Measurements from ENCODE around the gene TAF4.

Gene TAF4

DNA sequence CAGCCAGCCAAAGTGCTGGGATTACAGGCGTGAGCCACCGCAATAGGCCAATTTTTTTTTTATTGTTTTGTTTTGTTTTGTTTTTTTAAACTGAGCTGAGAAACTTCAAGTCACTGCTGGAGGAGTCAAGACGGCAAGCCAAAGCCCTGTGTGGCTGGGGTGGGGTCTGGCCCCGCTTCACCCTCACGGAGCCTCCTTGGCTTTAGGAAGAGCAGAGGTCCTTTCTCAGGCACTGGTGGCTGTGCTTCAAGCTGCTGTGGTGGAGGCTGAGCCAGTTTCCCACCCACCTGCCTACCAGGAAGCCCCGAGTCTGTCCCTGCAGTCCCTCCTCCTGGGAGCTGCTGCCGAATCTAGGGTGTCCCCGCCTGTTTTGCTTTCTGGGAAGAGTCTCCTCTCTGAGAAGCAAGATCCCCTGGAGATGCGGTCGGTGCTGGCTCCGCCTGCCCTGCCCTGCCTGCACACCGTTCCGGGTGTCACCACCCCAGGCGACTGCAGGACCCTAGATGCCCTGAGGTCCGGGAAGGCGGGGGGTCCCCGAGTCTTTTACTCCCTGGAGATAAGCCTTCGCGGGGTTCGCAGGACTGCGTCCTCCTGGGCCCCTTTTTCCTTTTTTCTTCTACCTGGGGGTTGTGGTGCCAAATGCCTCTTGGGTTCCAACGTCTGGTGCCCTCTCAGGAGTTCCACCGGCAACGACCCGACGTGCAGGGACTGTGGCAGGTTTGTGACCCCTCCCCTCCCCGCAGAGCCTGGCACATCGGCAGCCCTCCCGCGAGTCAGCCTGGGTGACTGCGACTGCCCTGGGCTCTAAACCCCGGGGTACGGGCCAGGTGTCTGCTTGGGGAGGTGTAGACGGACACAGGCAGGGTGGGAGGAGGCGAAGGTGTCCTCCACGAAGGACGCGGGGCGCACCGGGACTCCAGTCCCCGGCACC, 100.7 kb downstream of the TAF4 start:
- DNase-seq (ENCODE audit: low spot score): no peak

DNA sequence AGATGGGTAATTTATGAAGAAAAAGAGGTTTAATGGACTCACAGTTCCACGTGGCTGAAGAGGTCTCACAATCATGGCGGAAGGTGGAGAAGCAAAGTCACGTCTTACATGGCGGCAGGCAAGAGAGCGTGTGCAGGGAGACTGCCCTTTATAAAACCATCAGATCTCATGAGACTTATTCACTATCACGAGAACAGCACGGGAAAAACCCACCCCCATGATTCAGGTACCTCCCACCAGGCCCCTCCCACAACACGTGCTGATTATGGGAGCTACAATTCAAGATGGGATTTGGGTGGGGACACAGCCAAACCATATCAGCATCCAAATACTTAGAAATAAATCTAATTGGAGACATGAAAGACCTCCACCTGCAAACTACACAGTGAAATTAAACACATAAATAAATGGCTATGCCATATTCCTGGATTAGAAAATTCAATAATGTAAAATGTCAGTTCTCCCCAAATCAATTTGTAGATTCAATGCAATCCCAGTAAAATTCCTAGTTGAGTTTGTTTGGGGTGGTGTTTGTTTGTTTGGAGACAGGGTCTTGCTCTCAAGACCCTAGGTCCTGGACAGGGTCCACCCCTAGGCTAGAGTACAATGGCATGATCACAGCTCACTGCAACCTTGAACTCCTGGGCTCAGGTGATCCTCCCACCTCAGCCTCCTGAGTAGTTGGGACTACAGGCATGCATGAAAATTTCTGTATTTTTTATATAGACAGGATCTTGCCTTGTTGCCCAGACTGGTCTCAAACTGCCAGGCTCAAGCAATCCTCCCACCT, 101.6 kb downstream of the TAF4 start:
- no peak for DNase-seq (ENCODE audit: low spot score)

GRCh38 chr20:61963149-61963548, 102.5 kb downstream of the TAF4 start:
- DNase-seq (ENCODE audit: low spot score): no peak

DNA sequence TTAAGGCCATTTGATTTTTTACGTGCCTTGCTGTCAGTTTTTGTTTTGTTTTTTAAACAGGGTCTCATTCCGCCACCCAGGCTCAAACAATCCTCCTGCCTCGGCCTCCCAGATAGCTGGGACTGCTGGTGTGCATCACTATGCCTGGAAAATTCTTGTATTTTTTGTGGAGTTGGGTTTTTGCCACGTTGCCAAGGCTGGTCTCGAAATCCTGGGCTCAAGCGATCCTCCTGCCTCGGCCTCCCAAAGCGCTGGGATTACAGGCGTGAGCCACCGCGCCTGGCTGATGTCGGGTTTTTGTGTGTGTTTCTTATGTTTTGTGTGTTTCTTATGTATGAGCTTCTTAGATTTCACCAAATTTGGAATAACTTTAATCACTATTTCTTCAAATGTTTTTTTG, 104.8 kb downstream of the TAF4 start:
- DNase-seq (ENCODE audit: low spot score): no peak

DNA sequence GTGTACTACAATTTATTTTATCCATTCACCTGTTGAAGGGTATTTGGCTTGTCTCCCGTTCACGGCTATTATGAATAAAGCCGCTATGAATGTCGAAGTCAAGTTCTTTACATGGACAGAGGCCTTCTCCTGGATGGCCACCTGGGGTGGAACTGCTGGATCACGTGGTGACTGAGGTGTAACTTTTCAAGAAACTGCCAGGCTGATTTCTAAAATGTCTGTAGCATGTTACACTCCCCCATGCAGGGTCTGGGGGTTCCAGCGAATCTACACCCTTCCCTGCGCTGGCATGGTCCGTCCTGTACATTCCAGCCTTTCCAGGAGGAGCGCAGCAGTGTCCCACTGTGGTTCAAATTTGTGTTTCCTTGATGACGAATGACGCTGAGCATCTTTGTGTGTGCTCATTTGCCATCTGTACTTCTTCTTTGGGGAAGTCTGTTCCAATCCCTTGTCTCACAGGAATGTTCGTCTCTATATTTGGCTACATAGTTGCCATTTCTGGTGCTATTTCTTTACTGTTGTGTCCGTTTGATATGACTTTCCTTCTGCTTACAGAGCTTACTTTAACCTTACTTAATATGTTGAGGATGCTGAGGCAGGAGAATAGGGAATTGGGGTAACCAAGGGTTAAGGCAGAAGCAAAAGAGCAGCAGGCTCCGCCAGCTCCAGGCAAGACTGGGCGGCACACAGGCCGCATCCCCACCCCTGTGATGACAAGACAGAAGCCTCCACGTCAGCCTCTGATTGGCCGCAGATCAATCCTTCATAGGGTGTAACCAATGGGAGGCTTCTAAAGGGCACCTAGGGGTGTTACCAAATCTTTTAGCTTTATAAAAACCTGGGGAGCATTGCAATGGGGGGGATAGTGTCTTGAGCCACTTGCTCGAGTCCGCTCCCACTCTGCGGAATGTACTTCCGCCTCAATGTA, 106.6 kb downstream of the TAF4 start:
- no peak for DNase-seq (ENCODE audit: low spot score)

DNA sequence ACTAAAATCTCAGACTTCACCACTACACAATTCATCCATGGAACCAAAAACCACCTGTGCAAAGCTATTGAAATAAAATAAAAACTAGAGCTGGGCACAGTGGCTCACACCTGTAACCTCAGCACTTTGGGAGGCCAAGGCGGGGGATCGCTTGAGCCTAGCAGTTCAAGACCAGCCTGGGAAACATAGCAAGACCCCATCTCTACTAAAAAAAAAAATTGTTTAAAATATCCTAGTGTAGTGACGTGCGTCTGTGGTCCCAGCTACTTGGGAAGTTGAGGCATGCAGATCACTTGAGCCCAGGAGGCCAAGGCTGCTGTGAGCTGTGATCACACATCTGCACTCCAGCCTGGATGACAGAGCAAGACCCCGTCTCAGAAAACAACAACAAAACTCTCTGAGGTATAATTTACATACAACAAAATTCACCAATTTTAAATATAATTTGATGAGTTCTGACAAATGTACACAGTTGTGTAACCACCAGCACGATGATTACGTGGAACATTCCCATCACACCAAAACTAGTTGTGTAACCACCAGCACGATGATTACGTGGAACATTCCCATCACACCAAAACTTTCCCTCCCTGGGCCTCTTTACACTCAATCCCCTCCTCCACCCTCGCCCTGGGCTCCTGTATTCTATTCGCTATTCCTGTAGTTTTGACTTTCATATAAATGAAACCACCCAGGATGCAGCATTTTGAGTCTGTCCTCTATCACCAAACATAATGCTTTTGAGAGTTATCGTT, 107.5 kb downstream of the TAF4 start:
- no peak for DNase-seq (ENCODE audit: low spot score)

DNA sequence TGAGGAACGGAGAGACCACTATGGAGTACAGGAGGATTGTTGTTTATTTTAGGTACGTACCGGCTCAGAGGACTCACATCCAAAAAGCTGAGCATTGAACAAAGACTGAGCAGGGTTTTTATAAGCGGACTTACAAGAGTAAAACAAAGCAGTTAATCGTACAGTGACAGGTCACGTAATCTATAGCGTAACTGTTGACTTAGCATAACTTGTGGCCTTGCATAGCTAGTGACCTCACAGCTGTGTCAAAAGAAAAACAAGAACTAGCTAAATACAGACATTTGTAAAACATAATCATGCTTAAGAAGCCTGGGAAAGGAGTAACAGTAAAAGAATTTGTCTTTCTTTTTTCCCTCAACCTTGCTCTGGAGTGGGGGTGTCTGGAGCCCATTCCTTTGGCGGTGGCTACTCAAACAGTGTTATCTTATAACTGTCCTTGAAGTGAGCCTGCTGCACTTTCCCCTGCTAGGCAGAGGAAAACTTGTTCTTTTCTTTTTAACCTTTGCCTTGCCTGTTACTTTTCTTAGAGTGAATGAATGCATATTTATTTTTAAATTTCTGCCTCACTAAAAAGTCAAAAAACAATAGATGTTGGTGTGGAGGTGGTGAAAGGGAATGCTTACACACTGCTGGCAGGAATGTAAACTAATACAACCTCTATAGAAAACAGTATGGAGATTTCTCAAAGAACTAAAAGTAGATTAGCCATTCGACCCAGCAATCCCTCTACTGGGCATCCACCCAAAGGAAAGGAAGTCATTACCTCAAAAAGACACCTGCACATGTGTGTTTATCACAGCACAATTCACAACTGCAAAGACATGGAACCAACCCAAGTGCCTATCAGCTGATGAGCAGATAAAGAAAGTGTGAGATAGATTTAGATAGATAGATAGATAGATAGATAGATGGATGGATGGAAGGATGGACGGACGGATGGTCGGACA, 109.0 kb downstream of the TAF4 start:
- DNase-seq (ENCODE audit: low spot score): no peak

DNA sequence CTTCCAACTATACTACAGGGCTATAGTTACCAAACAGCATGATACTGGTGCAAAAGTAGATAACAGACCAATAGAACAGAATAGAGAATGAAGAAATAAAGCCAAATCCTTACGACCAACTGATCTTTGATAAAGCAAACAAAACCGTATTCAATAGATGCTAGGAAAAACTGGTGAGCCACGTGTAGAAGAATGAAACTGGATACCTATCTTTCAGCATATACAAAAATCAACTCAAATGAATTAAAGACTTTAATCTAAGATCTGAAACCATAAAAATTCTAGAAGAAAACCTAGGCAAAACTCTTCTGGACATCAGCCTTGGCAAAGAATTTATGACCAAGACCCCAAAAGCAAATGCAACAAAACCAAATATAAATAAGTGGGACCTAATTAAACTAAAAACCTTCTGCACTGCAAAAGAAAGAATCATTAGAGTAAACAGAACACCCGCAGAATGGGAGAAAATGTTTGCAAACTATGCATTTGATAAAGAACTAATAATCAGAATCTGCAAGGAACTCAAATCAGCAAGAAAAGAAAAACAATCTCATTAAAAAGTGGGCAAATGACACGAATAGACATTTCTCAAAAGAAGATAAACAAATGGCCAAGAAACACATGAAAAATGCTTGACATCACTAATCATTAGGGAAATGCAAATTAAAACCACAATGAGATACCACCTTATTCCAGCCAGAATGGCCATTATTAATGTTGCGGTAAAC, 109.8 kb downstream of the TAF4 start:
- DNase-seq (ENCODE audit: low spot score): no peak

GRCh38 chr20:61954276-61955021, 111.2 kb downstream of the TAF4 start:
- DNase-seq (ENCODE audit: low spot score): no peak

- no peak for DNase-seq (ENCODE audit: low spot score)
Observed at GRCh38 chr20:61953037-61954021, 112.4 kb downstream of the TAF4 start.

DNA sequence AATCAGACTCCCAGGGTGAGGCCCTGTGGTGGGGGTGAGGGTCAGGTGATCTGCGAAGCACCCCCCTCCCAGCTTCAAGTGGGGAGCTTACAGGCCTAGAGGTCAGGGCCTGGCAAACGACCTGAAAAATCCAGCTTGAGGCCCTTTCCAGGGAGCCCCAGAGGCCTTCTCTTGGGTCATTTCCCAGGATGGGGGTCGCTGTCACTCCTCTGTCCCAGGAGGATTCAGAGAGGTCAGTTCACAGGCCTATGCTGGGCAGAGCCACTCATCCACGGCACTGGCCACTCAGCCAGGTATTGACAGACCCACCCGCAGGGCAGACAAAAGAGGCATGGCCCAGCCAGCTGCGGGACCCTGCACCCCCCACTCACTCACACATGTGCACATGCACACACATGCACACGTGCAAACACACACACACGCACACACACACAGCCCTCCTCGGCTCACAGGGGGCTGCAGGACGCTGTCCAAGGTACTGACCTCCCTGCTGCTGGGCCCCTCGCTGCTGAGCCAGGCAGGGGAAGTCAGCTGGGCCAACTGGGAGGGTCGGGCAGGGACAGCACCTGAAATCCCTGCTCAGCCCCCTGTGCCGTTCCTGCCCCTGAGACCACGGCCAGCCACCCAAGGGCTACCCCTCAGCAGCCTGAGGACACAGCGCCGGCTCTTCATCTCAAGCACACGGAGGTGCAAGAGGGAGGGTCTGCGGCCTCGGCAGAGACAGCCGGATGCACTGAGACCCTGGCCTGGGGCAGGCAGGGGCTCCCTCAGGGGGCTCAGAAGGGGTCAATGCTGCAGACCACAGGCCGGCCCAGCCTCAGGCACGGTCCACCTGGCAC, 113.8 kb downstream of the TAF4 start:
- DNase-seq (ENCODE audit: low spot score): peak; percentile 57

- no peak for DNase-seq (ENCODE audit: low spot score)
Observed at GRCh38 chr20:61950641-61951071, 115.0 kb downstream of the TAF4 start.

- no peak for DNase-seq (ENCODE audit: low spot score)
Observed at GRCh38 chr20:61949714-61950640, 115.7 kb downstream of the TAF4 start.

GRCh38 chr20:61949363-61949713, 116.3 kb downstream of the TAF4 start:
- no peak for DNase-seq (ENCODE audit: low spot score)

Measured in SK-N-DZ (cell line).